ENCODE results near the gene ATP5PD. TPM values are rescaled to one million over a fixed set of nuclear protein-coding genes. Genes with fewer than 3 reads are reported as not detected.

Gene ATP5PD
- total and polyA plus RNA-seq, 2 donors from 2014 or later: 261 to 916 TPM

GRCh38 chr17:75094871-75095399, 48.2 kb upstream of the ATP5PD start:
- no peak for FAIRE-seq

GRCh38 chr17:75093548-75094158, 46.9 kb upstream of the ATP5PD start:
- TF ChIP-seq CTCF (IDR thresholded peaks at IDR 0.05; ENCODE audit: borderline replicate concordance, extremely low read depth, insufficient read depth): no peak
- FAIRE-seq (no peak), DNase-seq (peak in 2 of 5 donors; percentile 21 to 84)
- no peak overlapping the region for H3K4me3 ChIP-seq (ENCODE audit: low read length in 3 of 3)
- peaks cover 3 to 38% (median 14%) of the 10 kb centered on the region in 3 donors for H3K4me1 ChIP-seq (ENCODE audit: control insufficient read depth in 2 of 3, insufficient read depth in 2 of 3, low read depth in 1 of 3, low read length in 3 of 3)
- no peak overlapping the region for H3K9ac ChIP-seq (ENCODE audit: low read length in 3 of 3)
- peak overlapping the region; percentile 7 to 47 for H3K27ac ChIP-seq (ENCODE audit: low read depth in 2 of 2, low read length in 2 of 2)
- intact Hi-C loops (cut with DNase I): no loop called here
- H3K36me3 ChIP-seq (ENCODE audit: control insufficient read depth in 2 of 3, insufficient read depth in 3 of 3, low read length in 3 of 3): no peaks in the 10 kb centered on the region
- no peaks in the 10 kb centered on the region for H3K9me3 ChIP-seq (ENCODE audit: control insufficient read depth in 2 of 3, insufficient read depth in 1 of 3, low read length in 3 of 3)
- H3K27me3 ChIP-seq (ENCODE audit: control insufficient read depth, insufficient read depth, low read length): no peaks in the 10 kb centered on the region

More at GRCh38 chr17:75094871-75095399, 48.2 kb upstream of the ATP5PD start:
- TF ChIP-seq CTCF (IDR thresholded peaks at IDR 0.05; ENCODE audit: borderline replicate concordance, extremely low read depth, insufficient read depth): no peak
- Histone ChIP-seq H3K27ac (ENCODE audit: low read depth in 2 of 2, low read length in 2 of 2) (peak overlapping the region in 1 of 2 donors; percentile 22), H3K36me3 (ENCODE audit: control insufficient read depth in 2 of 3, insufficient read depth in 3 of 3, low read length in 3 of 3) (no peaks in the 10 kb centered on the region), H3K27me3 (ENCODE audit: control insufficient read depth, insufficient read depth, low read length) (no peaks in the 10 kb centered on the region), H3K9ac (ENCODE audit: low read length in 3 of 3) (no peak overlapping the region), H3K4me1 (ENCODE audit: control insufficient read depth in 2 of 3, insufficient read depth in 2 of 3, low read depth in 1 of 3, low read length in 3 of 3) (peaks cover 3 to 34% (median 7%) of the 10 kb centered on the region in 3 donors), H3K4me3 (ENCODE audit: low read length in 3 of 3) (no peak overlapping the region), H3K9me3 (ENCODE audit: control insufficient read depth in 2 of 3, insufficient read depth in 1 of 3, low read length in 3 of 3) (no peaks in the 10 kb centered on the region)
- DNase-seq: peak in 1 of 5 donors; percentile 76
- intact Hi-C loops (cut with DNase I): no loop called here

- H3K4me3 ChIP-seq (ENCODE audit: low read length in 3 of 3): peak overlapping the region in 2 of 3 donors; percentile 10 to 17
- H3K9ac ChIP-seq (ENCODE audit: low read length in 3 of 3): no peak overlapping the region
- intact Hi-C loops (cut with DNase I): no loop called here
- peak overlapping the region; percentile 65 to 71 for H3K27ac ChIP-seq (ENCODE audit: low read depth in 2 of 2, low read length in 2 of 2)
- H3K4me1 ChIP-seq (ENCODE audit: control insufficient read depth in 2 of 3, insufficient read depth in 2 of 3, low read depth in 1 of 3, low read length in 3 of 3): peaks cover 3 to 46% (median 14%) of the 10 kb centered on the region in 3 donors
- no peaks in the 10 kb centered on the region for H3K27me3 ChIP-seq (ENCODE audit: control insufficient read depth, insufficient read depth, low read length)
- H3K36me3 ChIP-seq (ENCODE audit: control insufficient read depth in 2 of 3, insufficient read depth in 3 of 3, low read length in 3 of 3): no peaks in the 10 kb centered on the region
- TF ChIP-seq CTCF (IDR thresholded peaks at IDR 0.05; ENCODE audit: borderline replicate concordance, extremely low read depth, insufficient read depth): no peak
- no peak for DNase-seq
- no peaks in the 10 kb centered on the region for H3K9me3 ChIP-seq (ENCODE audit: control insufficient read depth in 2 of 3, insufficient read depth in 1 of 3, low read length in 3 of 3)
- FAIRE-seq: no peak
These were observed 45.1 kb upstream of the ATP5PD start for GRCh38 chr17:75091855-75092327.

All from kidney (tissue), 14 donors.